Femur (tissue), 1 donor: ENCODE results near the gene GPR78.

Source experiments
- DNase-seq: peaks from one replicate; pipeline ENCODE4 v3.0.0-alpha.2; 2017

GPR78 gene

GRCh38 chr4:8601556-8601955, 21.4 kb downstream of the GPR78 start:
- no peak for DNase-seq

- peak; percentile 61 for DNase-seq
These were observed 22.7 kb downstream of the GPR78 start for GRCh38 chr4:8602686-8603430.

GRCh38 chr4:8603931-8604330, 23.7 kb downstream of the GPR78 start:
- DNase-seq: no peak

- DNase-seq: no peak
These were observed 25.1 kb downstream of the GPR78 start for GRCh38 chr4:8605289-8605688.

GRCh38 chr4:8606476-8606875, 26.3 kb downstream of the GPR78 start:
- DNase-seq: no peak

- no peak for DNase-seq
These were observed 26.8 kb downstream of the GPR78 start for GRCh38 chr4:8606966-8607365.

- peak; percentile 53 for DNase-seq
These were observed 27.6 kb downstream of the GPR78 start for GRCh38 chr4:8607603-8608481.

GRCh38 chr4:8608714-8609391, 28.7 kb downstream of the GPR78 start:
- no peak for DNase-seq

GRCh38 chr4:8609406-8609805, 29.2 kb downstream of the GPR78 start:
- DNase-seq: no peak

GRCh38 chr4:8609824-8610350, 29.7 kb downstream of the GPR78 start:
- DNase-seq: no peak

GRCh38 chr4:8610858-8611616, 30.8 kb downstream of the GPR78 start:
- DNase-seq: no peak

GRCh38 chr4:8612646-8613045, 32.5 kb downstream of the GPR78 start:
- DNase-seq: no peak

GRCh38 chr4:8613421-8614364, 33.5 kb downstream of the GPR78 start:
- DNase-seq: no peak

GRCh38 chr4:8614365-8615193, 34.4 kb downstream of the GPR78 start:
- no peak for DNase-seq

GRCh38 chr4:8615366-8615765, 35.2 kb downstream of the GPR78 start:
- DNase-seq: no peak

GRCh38 chr4:8615921-8616787, 36.0 kb downstream of the GPR78 start:
- DNase-seq: no peak

GRCh38 chr4:8616831-8617230, 36.6 kb downstream of the GPR78 start:
- DNase-seq: no peak

GRCh38 chr4:8617486-8618040, 37.4 kb downstream of the GPR78 start:
- DNase-seq: no peak

- no peak for DNase-seq
These were observed 38.2 kb downstream of the GPR78 start for GRCh38 chr4:8618421-8618820.
